ENCODE measurements around the gene ARHGEF4.

DNA sequence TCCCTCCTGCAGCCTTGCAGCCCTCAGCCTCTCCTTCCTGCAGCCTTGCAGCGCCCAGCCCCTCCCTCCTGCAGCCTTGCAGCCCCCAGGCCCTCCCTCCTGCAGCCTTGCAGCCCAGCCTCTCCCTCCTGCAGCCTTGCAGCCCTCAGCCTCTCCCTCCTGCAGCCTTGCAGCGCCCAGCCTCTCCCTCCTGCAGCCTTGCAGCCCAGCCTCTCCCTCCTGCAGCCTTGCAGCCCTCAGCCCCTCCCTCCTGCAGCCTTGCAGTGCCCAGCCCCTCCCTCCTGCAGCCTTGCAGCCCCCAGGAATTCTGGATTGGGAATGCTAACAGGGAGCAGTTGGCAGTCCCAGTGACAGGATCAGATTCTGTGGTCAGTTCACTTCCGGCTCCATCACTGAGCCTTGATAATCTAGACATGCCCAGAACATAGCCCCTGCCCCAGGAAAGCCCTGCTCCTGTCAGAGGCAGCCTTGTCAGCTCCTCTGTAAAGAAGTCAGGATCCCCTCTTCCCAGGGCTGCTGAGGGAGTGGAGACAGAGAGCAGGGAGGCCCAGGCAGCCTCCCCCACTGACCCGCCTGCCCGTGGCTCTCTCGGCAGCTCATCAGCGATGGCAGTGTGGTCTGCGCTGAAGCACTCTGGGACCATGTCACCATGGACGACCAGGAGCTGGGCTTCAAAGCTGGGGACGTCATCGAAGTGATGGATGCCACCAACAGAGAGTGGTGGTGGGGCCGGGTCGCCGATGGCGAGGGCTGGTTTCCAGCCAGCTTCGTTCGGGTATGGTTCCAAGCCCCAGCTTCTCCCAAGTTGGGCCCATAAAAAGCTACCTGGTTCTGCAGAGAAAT lies 201.8 kb downstream of the ARHGEF4 start:
- TF ChIP-seq POLR2A (IDR thresholded peaks at IDR 0.05) (no peak), POLR2AphosphoS5 (IDR thresholded peaks at IDR 0.05) (no peak)

Measured in spleen (tissue), 3 donors.